ENCODE measurements around the gene RTBDN.

The RTBDN gene

GRCh38 chr19:12837225-12837624 is 2.8 kb upstream of the RTBDN start:
- H3K27me3 ChIP-seq (ENCODE audit: insufficient read depth, poor library complexity, severe bottlenecking): peaks cover 86% of the 10 kb centered on the region

DNA sequence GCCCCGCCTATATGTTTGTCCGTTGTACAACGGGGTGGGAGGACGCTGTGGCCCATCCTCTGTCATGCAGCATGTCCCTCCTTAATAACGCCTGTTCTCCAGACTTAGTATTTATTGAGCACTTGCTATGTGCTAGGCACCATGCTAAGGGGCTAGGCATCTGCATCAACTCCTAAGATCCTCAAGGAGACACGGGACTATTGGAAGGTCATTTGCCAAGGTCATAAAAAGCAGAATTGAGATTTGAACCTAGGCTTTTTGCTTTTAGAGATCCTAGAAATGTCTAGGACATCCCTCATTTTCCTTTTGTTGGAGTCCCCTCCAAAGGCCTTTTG is 2.1 kb upstream of the RTBDN start:
- TF ChIP-seq CTCF (IDR thresholded peaks at IDR 0.05; ENCODE audit: insufficient read depth, low read length) (no peak), SPI1 (IDR thresholded peaks at IDR 0.05; ENCODE audit: borderline replicate concordance, low read depth) (no peak), POLR2AphosphoS5 (IDR thresholded peaks at IDR 0.05; ENCODE audit: low read depth) (no peak), GABPA (IDR thresholded peaks at IDR 0.05; ENCODE audit: low read depth) (no peak)
- TF ChIP-seq, protein P1, sequence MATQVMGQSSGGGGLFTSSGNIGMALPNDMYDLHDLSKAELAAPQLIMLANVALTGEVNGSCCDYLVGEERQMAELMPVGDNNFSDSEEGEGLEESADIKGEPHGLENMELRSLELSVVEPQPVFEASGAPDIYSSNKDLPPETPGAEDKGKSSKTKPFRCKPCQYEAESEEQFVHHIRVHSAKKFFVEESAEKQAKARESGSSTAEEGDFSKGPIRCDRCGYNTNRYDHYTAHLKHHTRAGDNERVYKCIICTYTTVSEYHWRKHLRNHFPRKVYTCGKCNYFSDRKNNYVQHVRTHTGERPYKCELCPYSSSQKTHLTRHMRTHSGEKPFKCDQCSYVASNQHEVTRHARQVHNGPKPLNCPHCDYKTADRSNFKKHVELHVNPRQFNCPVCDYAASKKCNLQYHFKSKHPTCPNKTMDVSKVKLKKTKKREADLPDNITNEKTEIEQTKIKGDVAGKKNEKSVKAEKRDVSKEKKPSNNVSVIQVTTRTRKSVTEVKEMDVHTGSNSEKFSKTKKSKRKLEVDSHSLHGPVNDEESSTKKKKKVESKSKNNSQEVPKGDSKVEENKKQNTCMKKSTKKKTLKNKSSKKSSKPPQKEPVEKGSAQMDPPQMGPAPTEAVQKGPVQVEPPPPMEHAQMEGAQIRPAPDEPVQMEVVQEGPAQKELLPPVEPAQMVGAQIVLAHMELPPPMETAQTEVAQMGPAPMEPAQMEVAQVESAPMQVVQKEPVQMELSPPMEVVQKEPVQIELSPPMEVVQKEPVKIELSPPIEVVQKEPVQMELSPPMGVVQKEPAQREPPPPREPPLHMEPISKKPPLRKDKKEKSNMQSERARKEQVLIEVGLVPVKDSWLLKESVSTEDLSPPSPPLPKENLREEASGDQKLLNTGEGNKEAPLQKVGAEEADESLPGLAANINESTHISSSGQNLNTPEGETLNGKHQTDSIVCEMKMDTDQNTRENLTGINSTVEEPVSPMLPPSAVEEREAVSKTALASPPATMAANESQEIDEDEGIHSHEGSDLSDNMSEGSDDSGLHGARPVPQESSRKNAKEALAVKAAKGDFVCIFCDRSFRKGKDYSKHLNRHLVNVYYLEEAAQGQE (IDR thresholded peaks at IDR 0.05; ENCODE audit: insufficient replicate concordance, low read depth): no peak
- DNase-seq (ENCODE audit: low read depth in 1 of 2, low spot score in 1 of 2): no peak
- H3K27ac ChIP-seq (replicated peaks): no peak overlapping the region
- no peak overlapping the region for H3K4me3 ChIP-seq (replicated peaks; ENCODE audit: insufficient read depth, low read length)
- H3K27me3 ChIP-seq (ENCODE audit: insufficient read depth, poor library complexity, severe bottlenecking): peaks cover 82% of the 10 kb centered on the region

More at GRCh38 chr19:12837225-12837624, 2.8 kb upstream of the RTBDN start:
- Histone ChIP-seq H3K4me3 (replicated peaks; ENCODE audit: insufficient read depth, low read length) (no peak overlapping the region), H3K27ac (replicated peaks) (no peak overlapping the region)
- no peak for DNase-seq (ENCODE audit: low read depth in 1 of 2, low spot score in 1 of 2)
- TF ChIP-seq, protein P1 (IDR thresholded peaks at IDR 0.05; ENCODE audit: insufficient replicate concordance, low read depth): no peak
- TF ChIP-seq POLR2AphosphoS5 (IDR thresholded peaks at IDR 0.05; ENCODE audit: low read depth) (no peak), SPI1 (IDR thresholded peaks at IDR 0.05; ENCODE audit: borderline replicate concordance, low read depth) (no peak), GABPA (IDR thresholded peaks at IDR 0.05; ENCODE audit: low read depth) (no peak), CTCF (IDR thresholded peaks at IDR 0.05; ENCODE audit: insufficient read depth, low read length) (no peak)

DNA sequence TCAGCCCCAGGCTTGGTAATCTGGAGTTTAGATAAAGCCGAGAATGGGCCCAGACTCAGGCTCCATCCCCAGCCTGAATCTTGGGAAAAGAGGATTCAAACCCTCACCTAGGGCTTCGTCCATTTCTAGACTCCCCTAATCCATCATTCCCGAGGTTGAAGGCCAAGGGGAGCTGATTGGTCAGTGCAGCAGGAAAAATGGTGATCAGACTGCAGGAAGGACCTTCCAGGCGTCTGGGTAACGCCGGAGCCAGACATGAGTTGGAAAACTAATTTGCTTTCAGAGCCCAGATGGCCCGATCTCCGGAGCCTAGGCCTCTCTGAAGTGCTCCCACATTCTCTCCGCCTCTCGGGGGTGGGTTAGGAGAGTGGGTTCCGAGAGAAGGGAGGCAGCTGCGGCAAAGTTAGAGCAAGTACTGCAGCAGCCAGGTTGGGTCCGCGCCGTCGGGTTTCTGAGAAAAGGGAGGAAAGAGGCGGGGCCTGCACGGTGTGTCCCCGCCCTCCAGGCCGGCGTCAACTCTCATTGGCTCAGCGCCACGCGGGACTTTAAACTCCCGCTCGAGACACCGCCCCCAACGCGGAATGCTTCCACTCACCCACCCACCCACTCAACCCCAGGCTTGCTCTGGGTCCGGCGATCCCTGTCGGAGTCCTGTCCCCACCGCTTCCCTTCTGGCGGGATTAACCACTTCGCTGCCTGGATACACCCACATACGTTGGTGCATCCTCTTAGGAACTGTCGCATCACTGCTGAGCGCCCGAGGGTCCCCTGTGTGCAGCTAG is 788 bp upstream of the RTBDN start:
- Histone ChIP-seq H3K4me3 (replicated peaks; ENCODE audit: insufficient read depth, low read length) (no peak overlapping the region), H3K27me3 (ENCODE audit: insufficient read depth, poor library complexity, severe bottlenecking) (peaks cover 75% of the 10 kb centered on the region), H3K27ac (replicated peaks) (no peak overlapping the region)
- no peak for DNase-seq (ENCODE audit: low read depth in 1 of 2, low spot score in 1 of 2)
- TF ChIP-seq, protein P1 (IDR thresholded peaks at IDR 0.05; ENCODE audit: insufficient replicate concordance, low read depth): no peak
- TF ChIP-seq CTCF (IDR thresholded peaks at IDR 0.05; ENCODE audit: insufficient read depth, low read length): no peak
- no peak for TF ChIP-seq POLR2AphosphoS5 (IDR thresholded peaks at IDR 0.05; ENCODE audit: low read depth)
- TF ChIP-seq SPI1 (IDR thresholded peaks at IDR 0.05; ENCODE audit: borderline replicate concordance, low read depth): no peak
- TF ChIP-seq GABPA (IDR thresholded peaks at IDR 0.05; ENCODE audit: low read depth): no peak

Data from HL-60 (cell line).